Stimulated activated CD4-positive, alpha-beta T cell treated with anti-CD3 and anti-CD28 coated beads, Interleukin-2, amount 100 ng/mL, for 48 hours (primary cell): ENCODE data around the gene SLC25A10.

Source experiments
- DNase-seq, 2 donors: peaks; one replicate each; pipeline ENCODE4 v3.0.0-alpha.2; 2020

SLC25A10 gene

DNA sequence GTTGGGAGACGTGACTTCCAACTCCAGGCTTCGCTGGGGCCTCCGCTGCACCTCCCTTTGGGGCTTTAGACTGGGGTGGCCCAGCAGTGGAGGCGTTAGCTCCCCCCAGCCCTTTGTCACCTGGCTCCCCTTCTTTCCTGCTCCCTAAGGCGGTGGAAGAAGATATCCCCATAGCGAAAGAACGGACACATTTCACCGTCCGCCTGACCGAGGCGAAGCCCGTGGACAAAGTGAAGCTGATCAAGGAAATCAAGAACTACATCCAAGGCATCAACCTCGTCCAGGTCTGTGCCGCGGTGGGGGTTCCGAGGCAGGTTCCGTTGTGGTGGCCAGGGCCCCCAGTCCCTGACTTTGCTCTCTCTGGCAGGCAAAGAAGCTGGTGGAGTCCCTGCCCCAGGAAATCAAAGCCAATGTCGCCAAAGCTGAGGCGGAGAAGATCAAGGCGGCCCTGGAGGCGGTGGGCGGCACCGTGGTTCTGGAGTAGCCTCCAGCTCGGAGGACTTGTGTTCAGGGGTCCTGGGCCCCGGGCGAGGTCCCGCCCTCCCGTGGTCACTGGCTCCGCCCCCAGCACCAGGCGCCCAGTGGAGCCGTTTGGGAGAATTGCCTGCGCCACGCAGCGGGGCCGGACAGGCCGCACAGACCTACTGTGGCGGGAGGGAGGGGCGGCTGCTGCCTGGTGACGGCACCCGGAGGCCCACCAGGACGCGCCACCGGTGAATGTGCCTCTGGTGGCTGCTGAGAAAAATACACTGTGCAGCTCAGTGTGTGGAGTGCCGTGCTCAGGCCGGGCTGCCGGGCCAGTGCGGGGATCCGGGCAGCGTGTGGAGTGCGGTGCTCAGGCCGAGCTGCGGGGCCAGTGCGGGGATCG, 5.1 kb upstream of the SLC25A10 start:
- DNase-seq = no peak

DNA sequence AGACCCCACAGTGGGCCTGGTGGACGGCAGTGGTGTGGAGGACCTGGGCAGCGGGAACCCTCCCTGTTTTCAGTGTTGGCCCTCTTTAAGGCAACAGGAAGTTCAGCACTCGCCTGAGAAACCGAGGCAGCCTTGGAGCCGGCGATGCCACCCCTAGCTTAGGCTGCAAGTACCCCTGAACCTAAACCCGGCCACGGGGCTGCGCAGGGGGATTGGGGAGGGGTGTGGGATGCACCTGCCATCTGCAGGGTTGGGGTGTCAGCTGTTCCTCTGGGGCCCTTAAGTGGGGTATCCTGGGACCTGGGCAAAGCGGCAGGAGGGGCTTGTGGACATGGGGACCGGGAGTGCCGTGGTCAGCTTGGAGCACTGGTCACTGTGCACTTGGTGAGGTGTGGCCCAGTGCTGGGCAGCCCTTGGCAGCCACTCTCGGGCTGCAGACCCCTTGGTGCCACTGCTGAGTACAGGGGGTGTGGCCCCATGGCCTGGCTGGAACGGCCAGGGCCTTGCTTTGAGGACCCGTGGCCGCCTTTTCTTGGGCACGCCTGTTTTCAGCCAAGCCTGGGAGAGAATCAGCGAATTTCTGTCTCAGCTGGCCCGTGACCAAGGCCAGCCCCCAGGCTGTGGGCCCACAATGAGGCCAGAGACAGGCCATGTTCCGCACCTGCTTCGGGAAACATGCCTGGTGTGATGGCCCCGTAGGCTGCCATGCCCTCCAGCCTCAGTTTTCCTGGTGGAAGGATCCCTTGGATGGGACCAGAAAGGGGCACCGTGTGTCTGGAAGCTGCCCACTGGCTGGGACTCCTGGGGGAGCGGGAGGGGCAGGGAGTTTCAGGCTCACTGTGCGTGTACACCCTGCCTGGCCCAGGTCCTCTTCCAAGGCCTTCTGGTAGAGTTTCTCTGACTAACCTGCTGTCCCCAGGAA, 4.1 kb upstream of the SLC25A10 start:
- DNase-seq = no peak

DNA sequence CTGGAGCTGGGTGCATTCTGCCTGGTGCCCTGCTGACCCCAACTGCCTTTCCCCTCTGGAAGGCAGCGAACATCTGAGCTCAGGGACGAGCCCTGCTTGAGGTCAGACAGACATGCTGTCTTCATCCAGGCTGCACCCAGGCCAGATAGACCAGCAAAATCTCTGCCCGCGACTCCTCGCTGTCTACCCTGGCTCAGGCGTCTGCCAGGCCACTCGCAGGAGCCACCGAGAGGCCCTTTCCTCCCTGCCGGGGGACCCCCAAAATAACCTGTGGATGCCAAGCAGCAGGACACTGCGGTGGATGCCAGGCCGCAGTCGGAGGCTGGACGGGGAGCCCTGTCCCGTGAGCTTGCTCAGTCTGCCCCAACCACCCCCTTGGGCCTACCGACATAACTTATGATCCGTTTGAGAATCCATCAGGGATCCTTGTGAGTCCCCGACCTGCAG, 3.3 kb upstream of the SLC25A10 start:
- no peak for DNase-seq

DNA sequence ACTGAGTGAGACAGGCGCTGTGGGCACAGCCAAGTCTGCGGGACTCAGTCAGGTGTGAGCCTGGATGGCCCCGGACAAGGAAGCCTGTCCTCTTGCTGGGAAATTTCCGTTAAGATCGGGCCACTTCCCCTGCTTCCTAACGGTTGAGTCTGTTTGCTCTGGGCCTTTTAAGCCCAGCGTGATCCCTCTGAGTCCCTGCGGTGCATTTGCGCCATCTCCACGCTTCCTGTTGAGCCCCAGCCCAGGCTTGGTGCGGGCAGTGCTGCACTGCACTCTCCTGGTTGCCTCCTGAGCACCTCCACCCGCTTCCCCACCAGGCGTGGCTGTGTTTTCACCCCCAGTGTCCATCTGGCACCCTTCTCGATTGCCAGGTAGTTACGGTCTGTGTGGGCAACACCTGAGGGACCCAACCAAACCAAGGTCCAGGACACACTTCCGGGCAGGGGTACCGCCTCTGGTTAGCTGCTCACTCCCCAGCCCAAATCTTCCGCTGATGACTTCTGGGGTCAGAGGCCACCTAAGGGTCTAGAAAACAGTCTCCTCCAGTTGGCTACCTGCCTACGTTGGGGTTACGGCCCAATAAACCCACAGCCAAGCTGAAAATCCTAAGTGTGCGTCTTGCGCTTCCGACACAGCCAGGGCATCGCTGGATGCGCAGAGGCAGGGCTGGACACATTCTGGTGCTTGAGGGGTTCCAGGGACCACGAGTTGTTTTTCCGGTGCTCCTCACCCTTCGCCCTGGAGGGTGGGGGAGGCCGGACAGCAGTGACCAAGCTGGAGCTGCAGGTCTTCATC, 1.4 kb upstream of the SLC25A10 start:
- DNase-seq = no peak

DNA sequence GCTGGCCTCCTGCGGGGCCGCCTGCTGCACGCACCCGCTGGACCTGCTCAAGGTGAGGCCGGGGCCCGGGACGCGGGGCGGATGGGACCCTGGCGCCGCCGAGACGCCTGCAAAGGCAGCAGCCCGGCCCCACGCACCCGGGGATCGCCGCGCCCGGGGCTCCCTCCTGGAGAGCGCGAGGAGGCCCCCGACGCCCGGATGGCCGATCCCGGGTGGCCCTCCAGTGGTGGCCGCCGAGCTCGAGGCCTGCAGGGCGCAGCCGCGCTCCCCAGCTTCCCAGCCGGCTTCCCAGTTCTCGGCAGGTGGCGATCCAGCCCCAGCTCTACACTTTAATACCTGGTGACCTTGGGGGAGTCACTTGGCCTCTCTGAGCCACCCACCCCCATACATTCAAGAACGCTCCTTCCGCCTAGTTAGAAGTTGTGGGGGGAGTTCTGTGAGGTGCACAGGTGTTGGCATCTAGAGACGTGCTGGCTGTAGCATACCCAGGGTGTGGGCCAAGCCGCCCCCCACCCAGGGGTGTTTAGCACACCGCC, 452 bp downstream of the SLC25A10 start:
- peak in 1 of 2 donors; percentile 20 for DNase-seq

GRCh38 chr17:81713004-81713555, 996 bp downstream of the SLC25A10 start:
- DNase-seq = no peak

GRCh38 chr17:81713556-81714411, 1.7 kb downstream of the SLC25A10 start:
- no peak for DNase-seq

DNA sequence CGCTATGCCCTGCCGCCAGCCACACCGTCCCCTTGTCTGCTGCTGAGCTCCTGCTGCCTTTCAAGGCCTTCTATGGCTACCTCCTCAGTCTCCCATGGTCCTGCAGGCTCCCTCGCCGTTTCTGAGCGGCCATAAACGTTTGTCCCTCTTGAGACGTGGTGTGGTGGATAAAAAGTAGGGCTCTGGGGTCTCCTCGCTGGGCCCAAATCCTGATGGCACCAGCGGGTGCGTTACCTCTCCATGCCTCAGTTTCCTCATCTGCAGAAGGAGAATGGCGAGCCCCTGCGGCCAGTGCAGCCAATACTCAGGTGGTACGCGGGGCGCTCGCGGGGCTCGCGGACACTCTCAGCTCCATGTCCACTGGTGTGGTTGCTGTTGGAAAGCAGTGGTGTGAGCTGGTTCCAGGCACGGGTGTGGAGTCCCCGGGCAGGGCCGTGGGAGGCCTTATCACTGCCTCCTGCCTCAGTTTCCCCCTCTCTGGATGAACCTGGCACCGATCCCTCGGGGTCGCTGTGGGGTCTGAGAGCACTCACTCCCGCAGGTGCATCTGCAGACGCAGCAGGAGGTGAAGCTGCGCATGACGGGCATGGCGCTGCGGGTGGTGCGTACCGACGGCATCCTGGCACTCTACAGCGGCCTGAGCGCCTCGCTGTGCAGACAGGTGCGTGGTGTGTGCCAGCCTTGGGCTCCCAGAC, 2.5 kb downstream of the SLC25A10 start:
- no peak for DNase-seq

DNA sequence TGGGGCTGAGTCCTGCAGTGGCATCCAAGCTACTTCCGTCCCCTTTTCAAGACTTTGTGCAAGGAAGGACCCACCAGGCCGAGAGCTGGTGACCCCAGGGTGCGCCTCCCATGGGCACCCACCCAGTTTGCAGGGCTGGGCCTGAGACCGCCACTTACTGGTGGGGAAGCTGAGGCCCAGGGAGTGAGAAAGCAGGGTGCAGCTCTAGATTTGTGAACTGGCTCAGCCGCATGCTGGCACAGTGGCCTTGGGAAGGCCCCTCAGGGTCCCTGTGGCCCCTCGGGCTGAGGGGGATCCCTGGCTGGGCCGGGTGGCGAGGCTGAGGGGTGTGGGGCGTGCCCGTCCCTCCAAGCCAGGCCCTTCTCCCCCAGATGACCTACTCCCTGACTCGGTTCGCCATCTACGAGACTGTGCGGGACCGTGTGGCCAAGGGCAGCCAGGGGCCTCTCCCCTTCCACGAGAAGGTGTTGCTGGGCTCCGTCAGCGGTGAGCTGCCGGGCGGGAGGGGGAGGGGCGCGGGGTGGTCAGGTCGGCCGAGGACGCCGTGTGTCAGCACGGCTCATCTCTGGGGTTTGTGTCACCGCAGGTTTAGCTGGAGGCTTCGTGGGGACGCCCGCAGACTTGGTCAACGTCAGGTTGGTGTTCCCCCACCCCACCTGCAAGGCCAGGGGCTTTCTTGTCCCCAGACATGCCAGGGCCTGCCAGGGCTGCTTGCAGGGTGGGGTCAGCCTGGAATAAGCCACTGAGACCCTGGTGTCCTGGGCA, 3.2 kb downstream of the SLC25A10 start:
- DNase-seq = no peak

DNA sequence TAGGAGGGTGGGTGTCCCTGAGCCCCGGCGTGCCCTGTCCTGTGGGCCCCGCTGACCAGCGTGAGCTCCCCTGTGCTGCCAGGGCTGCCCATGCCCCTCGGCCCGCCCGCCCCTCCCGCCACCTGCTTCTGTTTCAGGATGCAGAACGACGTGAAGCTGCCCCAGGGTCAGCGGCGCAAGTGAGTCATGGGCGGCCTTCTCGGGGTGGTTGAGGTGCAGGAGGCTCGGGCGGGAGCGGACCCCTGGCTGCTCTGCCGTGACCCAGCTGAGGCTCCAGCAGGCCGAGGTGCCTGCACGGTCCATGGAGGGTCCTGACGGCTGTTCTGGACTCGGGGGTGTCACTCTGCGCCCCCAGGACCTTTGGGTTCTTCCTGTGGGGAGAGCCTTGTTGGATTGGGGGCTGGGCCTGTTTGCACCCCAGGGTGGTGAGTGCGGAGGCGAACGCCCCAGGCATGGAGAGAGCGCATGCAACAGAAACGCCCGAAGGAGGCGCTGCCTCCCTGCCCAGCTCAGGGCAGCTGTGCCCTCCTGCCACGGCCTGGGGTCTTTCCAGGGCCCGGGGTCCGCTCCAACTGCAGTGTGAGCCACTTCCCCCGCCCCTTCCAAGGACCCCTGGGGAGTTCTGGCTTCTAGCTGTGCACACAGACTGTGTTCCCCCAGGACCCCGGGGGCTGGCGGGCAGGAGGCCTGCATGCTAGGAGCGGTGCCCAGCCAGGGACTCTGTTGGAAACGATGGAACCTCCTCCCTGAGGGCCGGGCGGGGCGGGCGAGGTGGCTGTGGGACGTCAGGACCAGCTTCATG, 4.0 kb downstream of the SLC25A10 start:
- DNase-seq = no peak

- no peak for DNase-seq
Measured at GRCh38 chr17:81716674-81716996, 4.6 kb downstream of the SLC25A10 start.

DNA sequence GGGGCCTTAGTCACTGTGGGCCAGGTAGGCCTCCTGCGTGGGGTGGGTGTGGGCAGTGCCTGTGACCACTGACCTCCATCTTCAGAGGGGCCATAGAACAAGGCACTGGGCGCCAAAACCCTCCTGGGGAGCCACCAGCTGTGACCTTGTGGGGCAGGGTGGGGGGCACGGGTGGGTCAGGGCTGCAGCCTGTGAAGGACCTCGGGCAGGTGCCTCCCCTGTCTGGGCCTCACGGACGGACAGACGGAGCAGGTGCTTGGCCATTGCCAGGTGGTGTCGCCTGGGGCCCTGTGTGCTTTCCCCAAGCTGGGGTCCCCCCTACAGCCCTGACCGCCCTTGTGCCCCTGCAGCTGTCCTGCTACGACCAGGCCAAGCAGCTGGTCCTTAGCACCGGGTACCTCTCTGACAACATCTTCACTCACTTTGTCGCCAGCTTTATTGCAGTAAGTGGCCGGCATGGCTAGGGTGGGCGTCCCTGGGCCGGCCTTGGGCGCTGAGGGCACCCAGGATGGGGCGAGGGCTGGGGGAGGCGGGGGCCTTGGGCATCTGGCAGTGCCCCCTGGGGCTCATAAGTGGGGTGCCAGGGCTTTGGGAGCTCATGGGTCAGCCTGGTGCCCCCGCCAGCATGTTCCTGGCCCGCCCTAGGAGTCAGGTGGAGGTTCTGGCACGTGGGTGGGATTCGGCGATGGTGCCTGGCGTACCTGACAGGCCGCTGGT, 5.1 kb downstream of the SLC25A10 start:
- DNase-seq = no peak

- DNase-seq = no peak
Measured at GRCh38 chr17:81717766-81718089, 5.6 kb downstream of the SLC25A10 start.

- DNase-seq = no peak
Measured at GRCh38 chr17:81719410-81720266, 7.6 kb downstream of the SLC25A10 start.

GRCh38 chr17:81720267-81721071, 8.4 kb downstream of the SLC25A10 start:
- no peak for DNase-seq
